NCI-H187 (cell line): ENCODE results near the gene ZMYND10.

Experiments used
- DNase-seq, 2 experiments: peaks; one replicate each; lab custom pipeline; 2025; lab: John Stamatoyannopoulos, UW

Gene ZMYND10

DNA sequence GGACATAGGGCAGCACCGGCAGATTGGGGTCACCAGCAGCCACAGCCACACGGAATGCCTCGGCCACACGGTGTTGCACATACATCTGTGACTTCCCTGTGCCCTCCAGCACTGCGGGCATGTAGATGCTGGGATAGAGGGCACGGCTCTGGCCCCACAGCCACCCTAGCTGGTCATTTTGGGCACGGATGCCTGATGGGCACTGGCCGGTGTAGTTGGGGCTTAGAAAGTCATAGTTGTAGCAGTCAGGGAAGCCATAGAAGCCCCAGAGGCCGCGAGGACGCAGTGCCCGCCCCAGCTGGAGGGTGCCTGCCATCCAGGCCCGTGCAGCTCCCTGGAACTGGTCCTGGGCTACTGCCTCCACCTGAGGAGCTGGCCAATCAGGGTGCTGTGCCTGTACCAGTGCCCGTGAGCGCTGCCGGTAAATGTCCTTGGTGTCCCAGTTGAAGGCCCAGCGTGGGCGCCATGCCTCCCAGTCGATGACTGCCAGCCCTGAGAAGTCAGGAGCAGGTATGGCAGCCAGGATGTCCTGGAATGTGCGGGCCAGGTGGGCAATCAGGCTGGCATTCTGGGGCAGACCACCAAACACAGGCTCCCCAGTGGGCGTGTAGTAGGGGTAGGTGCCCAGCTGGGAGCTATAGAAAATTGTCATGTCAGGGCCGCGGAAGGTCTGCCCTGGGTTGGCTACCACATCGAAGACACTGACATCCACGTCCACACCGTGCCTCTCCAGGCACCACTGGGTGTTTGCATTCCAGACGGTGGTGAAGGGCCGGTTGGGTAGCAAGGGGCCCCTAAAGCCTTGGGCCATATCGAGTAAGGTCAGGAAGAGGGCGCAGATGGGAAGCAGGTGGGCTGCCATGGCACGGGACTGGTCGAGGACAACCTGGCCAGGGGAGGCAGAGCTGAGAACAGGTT is 43.2 kb downstream of the ZMYND10 start:
- no peak for DNase-seq

DNA sequence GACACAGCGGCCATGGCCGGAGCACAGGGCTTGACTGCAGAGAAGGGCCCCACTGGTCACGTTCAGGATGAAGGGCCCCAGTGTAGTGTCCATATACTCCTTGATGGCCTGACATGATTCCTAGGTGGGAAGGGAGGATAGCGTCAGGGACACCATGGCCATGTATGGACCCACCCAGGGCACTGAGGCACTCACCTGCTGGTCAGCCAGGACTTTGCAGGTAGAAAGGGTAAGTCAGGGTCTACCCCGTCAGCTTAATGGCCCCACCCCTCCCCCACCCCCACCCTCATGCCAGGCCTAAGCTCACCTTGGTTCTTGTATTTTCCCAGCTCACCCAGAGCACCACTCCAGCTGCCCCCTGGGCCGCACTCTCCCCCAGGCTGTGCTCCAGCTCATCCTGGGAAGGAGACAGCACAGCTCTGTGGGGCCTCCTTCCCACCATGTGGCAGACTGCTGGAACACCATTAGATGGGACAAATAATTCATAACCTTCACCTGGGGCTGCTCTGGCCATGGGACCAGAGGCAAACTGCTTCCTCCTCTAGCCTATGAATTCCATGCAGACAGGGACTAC is 44.8 kb downstream of the ZMYND10 start:
- no peak for DNase-seq

DNA sequence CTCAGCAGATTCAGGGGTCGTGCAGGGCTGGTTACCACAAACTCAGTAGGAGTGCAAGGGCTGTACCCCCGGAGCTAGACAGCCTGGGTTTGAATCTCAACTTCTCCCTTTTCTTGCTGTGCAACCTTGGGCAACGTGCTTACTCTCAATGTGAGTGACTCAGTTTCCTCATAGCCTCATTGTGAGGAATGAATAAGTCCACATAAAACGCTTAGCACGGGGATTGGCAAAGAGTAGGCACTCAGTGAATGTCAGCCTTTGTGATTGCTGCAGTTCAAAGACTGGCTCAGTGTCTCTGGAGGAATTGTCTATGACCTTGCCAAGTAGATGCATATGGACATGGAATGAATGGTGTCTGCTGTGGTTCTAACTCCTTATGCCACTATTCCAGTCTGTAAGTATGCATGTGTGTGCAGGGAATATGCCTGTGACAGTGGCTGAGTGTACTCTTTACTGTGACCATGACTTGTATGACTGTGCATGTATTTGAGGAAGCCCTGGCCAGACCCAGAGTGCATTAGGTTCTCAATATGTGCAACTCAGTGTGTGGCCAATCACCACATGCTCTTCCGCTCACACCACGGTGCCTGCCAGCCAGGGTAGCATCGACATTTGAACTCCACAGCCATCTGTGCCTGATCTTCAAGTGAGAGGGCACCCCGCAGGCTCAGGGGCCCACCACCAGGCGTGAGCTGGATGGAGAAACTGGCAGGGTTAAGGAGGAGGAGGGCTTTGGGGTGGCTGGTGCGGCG is 45.4 kb downstream of the ZMYND10 start:
- DNase-seq = no peak

DNA sequence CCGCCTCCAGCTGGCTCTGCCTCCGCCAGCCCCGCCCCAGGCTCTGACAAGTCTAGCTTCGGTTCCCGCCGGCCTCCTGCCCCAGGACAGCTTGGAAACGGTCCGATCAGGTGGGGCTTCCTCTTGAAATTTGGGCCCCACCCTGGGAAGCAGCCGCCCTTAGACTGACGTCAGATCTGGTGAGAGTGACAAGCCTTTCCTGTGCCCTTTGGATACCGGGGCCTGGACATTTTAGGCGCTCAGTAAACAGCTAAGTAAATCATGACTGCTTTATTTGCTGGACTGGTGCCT is 45.9 kb downstream of the ZMYND10 start:
- no peak for DNase-seq

DNA sequence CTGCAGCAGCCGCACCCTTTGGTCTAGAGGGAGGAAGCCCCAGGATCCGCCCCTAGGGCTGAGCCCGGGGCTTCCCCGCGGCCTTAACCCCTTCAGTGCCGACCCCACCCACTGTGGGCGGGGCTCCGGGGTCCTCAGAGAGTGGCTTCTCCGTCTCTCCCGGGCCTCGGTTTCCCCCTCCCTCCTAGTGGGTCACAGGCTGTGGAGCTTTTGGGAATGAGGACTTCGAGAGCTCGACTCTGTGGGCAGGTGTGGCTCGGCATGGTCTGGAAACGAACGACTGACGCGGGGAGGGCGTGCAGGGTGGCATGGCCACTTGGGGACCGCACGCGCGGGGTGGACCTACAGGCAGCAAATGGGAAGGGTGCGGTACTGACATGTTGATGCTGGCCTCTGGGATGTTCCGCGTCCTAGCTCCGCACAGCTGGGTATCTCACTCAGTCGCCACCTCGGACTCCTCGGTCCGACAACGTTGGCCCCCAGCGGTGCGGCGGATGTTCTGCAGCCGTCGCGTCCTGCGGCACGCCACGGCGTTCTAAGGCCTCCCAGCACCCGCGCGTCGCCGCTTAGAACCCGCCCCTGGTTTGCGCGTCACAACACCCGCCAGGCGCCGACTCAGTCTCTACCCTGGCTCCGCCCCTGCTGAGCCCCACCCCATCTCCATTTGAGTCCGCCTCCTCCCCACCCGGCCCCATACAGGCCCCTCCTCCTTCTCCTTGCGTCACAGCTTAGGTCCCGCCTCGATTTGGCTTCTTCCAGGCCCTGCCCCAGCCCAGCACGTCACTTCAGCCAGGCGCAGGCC is 46.5 kb downstream of the ZMYND10 start, which contains the start of the genes HYAL3 and NAA80:
Gene HYAL3, minus strand, starts transcription at position 570 of the 802 bp plus-strand sequence. CDS start 3,803 bp downstream, outside the sequence.
Gene NAA80, minus strand, starts transcription at position 570 of the 802 bp plus-strand sequence. CDS start 1,942 bp downstream, outside the sequence.
- peak; percentile 87 to 93 for DNase-seq

DNA sequence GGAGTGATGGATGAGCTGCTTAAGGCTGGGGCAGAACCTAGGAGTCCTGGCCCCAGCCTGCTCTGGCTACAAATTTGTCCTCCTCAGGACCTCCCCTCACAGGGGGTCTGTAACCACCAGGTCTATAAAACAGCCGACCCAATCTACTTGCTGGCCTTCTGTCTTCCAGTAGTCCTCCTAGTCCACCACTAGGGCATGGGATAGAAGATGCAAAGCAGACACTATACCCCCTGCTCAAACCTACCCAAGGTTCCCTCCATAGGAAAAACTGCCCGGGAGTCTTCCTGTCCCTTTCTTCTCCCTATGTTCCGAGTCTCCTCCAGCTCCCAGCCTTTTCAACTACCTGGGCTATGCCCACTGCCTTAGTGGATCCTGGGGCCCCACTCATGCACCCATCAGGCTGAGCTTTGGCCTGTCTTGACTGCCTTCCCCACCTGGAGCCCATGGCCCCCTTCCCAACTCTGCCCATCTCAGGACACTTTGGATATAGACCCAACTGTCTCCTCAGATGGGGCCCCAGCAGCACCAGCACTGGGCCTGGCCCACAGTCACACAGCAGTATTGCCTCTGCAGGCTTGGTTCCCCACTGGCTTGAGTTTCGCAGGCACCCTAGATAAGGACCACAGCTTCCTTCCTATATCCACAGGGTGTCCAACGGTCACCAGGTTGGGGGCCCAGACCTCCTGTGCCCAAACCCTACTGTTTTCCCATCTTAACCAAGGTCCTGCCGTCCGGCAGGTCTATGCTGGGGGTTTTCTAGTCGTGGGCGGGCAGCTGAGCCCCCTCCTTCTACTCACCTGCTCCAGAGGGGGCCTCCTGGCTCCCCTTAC is 47.4 kb downstream of the ZMYND10 start:
- no peak for DNase-seq

DNA sequence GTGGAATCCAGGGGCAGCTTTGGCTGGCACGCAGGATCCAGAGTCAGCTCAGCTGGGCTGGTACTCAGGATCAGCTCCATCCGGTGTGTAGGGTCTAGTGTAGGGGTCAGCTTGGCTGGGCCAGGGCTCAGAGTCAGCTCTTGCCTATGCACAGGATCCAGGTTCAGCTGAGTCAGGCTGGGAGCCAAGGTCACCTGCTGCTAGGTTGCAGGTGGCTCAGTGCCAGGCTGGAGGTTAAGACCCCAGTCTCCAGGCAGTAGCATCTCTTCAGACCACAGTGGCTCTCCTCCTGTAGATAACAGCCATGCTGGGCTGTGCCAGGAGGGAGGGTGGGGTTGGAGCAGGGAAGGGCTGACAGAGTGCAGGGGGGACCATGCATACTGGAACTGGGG is 48.2 kb downstream of the ZMYND10 start:
- DNase-seq = no peak

DNA sequence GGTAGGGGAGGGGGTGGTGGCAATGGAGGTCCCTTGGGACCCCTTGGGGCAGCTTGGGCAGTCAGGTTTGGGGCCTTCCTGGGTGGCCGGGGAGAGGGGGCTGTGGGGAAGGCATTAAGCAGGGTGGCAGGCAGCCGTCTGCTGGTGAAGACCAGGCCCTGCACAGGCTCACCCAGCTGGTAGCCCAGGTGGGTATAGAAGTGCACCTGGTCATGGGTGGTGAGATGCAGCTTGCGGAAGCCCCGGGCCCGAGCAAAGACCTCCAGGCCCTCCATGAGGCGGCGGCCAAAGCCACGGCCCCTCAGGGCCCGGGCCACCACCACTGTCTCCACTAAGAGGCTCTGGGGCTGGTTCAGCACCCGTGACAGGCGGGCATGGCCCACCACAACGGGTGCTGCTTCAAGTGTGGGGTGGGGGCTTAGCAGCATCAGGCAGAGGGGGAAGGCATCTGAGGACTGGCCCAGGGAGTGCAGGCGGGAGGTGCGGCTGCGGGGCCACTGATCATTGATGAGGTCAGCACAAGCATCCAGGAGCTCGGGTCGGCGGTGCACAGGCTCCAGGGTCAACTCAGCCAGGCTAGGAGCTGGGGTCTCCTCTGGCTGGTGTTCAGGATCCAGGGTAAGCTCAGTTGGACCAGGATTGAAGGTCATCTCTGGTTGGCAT is 48.7 kb downstream of the ZMYND10 start:
- DNase-seq = no peak

DNA sequence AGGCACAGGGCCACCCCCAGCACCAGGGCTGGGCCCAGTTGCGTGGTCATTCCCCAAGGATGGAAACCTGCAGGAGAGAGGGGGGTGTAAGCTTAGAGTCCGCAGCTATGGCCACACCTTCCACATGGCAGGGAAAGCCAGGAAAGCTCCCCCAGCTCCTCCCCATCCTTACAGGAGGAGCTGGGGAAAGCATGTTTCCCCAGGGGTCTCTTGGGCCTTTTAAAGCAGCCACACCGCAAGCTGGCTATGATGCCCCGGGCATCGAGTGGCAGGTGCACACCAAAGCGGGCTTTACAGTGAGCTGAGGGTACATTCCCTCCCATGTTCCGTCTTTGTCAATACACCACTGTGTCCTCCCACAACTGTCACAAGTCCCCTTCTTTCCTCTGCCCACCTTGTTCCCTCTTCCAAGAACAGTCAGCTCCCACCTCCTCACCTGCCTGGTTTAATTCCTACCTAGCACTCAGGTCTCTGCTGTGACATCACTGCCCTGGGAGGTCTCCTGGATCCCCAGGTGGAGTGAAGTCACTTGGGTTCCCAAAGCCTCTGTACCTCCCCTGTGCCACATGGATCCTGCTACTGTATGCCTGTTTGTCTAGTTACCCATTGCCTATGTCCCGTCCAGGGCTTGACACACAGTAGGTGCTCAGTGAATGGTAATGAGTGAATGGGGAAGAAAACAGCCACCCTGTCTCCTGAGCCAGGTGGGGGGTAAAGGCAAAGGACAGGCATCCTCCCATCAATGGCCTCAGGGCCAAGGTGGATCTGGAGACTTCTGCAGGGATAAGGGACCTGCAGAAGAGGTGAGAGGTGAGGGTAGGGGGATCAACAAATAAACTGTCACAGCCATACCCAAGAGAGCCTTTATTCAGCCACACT is 49.7 kb downstream of the ZMYND10 start:
- DNase-seq = no peak

DNA sequence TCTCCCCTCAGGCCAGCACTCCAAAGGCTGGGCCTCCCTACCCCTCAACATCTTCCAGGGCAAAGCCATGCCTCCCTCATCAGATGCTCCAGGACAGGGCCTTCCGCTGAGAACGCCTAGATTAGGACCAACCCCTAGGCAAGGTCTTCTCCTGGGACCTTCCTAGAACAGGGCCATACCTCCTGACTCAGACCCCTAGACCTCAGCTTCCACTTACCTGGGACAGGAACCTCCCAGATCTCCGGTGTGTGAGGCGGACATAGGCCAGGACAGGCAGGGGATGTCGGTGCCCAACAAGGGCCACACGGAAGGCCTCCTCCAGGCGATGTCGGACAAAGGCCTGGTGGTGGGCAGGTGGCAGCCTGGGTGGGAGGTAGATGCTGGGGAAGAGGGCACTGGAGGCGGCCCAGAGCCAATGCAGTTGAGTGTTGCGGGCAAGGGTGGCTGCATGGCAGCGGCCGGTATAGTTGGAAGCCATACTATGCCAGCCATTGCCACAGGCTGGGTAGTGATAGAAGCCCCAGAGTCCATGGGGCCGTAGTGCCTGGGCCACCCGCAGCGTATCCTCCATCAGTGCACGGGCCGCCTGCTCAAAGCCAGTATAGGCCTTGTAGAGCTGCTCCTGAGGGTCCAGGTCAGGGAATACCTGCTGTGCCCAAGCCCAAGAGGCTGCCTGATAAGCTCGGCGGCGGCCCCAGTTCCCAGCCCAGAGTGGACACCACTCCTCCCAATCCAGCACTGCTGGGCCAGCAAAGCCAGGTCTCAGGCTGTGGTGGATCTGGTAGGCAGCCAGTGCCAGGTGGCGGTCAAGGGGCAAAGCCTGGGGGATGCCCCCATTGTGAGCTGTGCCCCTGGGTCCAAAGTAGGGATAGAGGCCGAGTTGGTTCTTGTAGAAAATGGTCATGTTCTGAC is 50.8 kb downstream of the ZMYND10 start:
- no peak for DNase-seq

DNA sequence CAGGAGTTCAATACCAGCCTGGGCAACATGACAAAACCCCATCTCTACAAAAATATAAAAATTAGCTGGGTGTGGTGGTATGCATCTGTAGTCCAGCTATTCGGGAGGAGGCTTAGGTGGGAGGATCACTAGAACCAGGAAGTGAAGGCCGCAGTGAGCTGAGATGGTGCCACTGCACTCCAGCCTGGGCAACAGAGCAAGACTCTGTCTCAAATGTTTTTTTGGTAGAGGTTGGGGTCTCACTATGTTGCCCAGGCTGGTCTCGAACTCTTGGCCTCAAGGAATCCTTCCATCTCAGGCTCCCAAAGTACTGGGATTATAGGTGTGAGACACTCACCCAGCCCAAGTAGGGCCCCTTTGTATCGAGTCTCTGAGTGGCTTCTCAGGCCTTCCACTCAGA is 51.4 kb downstream of the ZMYND10 start:
- DNase-seq = no peak

DNA sequence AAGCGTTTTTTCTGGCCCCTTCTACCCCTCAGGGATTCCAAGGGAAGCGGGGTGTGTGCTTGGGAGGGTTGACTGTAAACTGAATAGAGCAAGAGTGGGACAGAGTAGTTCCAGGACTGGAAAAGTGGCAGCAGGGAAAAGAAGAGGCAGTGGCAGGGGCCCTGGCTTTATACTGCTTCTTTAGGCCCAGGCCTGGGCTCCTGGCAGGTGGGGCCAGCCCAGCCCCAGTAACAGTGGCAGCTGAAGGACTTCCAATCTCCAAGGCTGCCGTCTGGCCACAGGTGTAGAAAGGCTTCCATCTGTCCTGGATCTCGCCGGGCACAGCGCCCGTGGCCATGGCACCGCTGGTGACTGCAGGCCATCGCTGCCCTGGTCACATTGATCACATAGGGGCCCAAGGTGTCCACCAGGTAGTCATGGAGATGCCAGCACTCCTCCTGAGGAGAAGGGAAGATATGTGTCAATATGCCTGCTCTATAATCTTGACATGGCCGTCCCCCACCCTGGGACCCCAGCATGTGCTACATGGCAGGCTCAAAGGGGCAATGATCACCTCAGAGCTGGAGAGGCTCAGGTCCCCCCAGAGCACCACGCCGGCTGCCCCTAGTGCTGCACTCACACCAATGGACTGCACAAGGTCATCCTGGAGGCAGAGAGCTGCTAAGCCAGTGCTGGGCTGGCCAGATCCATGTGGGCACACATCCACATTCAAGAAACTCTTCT is 52.3 kb downstream of the ZMYND10 start:
- no peak for DNase-seq

DNA sequence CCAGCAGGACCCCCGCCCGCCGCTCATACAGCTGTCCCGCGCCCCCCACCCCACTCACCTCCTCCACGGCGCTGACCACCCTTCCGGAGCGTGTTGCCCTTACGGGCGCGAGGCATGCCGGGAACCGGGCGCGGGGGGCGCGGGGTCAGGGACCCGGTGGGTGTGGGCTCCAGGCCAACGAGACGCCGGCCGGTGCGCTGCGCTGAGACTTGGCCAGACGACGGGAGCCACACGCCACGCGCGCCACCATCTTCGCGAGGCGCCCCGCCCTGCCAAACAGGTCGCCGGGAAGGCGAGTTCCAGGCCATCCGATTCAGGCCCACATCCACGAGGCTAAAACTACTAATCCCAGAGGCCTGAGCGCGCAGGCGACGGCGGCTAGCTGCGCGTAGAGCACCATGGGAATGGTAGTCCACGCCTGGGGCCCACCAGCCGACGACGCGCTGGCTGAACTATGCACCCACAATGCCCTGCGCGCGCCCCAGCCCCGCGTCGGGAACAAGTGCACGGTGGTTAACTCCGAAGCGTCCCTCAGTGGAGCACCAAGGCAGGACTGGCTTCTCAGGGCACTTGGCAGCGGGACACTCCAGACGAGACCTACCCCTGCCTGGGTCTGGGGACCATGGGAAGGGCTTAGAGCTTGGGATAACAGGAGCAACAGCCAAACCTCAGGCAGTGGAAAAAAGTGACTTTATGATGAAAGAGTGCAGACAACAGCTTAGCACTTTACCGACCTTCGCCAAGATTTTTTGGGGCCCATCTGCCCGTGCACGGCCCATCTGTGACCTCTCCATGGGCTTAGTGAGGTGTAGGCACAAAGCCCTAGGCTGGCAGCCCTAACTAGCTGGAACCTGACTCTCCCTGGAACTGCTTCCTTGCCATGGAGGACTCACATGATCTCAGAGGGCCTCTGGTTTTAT is 53.1 kb downstream of the ZMYND10 start, which contains the start of gene IFRD2:
Gene IFRD2, minus strand, starts transcription at position 271 of the 920 bp plus-strand sequence. Its CDS starts 155 bp downstream, at position 116.
- DNase-seq = peak; percentile 64 to 92
